ENCODE measurements around the gene SPATA13. TPM values are rescaled to one million over a fixed set of nuclear protein-coding genes. Genes with fewer than 3 reads are reported as not detected.
A peak's percentile ranks its signal among the peaks of the same experiment; 100 is the strongest.

SPATA13 gene
- total RNA-seq, 1 donor from 2014 or later, result 44.2 TPM

- Histone ChIP-seq H3K4me1 (no peaks in the 10 kb centered on the region), H3K36me3 (no peaks in the 10 kb centered on the region), H3K27me3 (ENCODE audit: low read depth) (no peaks in the 10 kb centered on the region), H3K4me3 (no peak overlapping the region), H3K9me3 (no peaks in the 10 kb centered on the region), H3K27ac (no peak overlapping the region)
- intact Hi-C loops (cut with DNase I), result no loop called here
- ATAC-seq (no peak), DNase-seq (no peak)
- TF ChIP-seq CTCF (IDR thresholded peaks at IDR 0.05), result no peak
These were observed 25.2 kb downstream of the SPATA13 start for GRCh38 chr13:24185591-24186232.

- no peaks in the 10 kb centered on the region for H3K27me3 ChIP-seq (ENCODE audit: low read depth)
- no peak for TF ChIP-seq CTCF (IDR thresholded peaks at IDR 0.05)
- H3K27ac ChIP-seq, result no peak overlapping the region
- DNase-seq (no peak), ATAC-seq (peak in 1 of 2 donors; percentile 37)
- intact Hi-C loops (cut with DNase I), result no loop called here
- no peaks in the 10 kb centered on the region for H3K9me3 ChIP-seq
- H3K36me3 ChIP-seq, result no peaks in the 10 kb centered on the region
- H3K4me3 ChIP-seq, result no peak overlapping the region
- H3K4me1 ChIP-seq, result peaks cover 2% of the 10 kb centered on the region
These were observed 26.7 kb downstream of the SPATA13 start for GRCh38 chr13:24187185-24187584.

- Histone ChIP-seq H3K27me3 (ENCODE audit: low read depth) (no peaks in the 10 kb centered on the region), H3K4me3 (no peak overlapping the region), H3K4me1 (peaks cover 9% of the 10 kb centered on the region), H3K9me3 (no peaks in the 10 kb centered on the region), H3K27ac (no peak overlapping the region), H3K36me3 (no peaks in the 10 kb centered on the region)
- intact Hi-C loops (cut with DNase I), result no loop called here
- no peak for TF ChIP-seq CTCF (IDR thresholded peaks at IDR 0.05)
- no peak for DNase-seq
- ATAC-seq, result peak; percentile 77 to 78
These were observed 31.7 kb downstream of the SPATA13 start for GRCh38 chr13:24192057-24192810.

- H3K36me3 ChIP-seq, result no peaks in the 10 kb centered on the region
- H3K27ac ChIP-seq, result no peak overlapping the region
- peaks cover 9% of the 10 kb centered on the region for H3K4me1 ChIP-seq
- no peaks in the 10 kb centered on the region for H3K27me3 ChIP-seq (ENCODE audit: low read depth)
- intact Hi-C loops (cut with DNase I), result no loop called here
- no peaks in the 10 kb centered on the region for H3K9me3 ChIP-seq
- ATAC-seq (peak; percentile 33 to 52), DNase-seq (no peak)
- no peak overlapping the region for H3K4me3 ChIP-seq
- TF ChIP-seq CTCF (IDR thresholded peaks at IDR 0.05), result no peak
These were observed 32.3 kb downstream of the SPATA13 start for GRCh38 chr13:24192811-24193162.

- TF ChIP-seq CTCF (IDR thresholded peaks at IDR 0.05), result no peak
These were observed 33.9 kb downstream of the SPATA13 start for GRCh38 chr13:24194447-24194846.

More at GRCh38 chr13:24194447-24194846, 33.9 kb downstream of the SPATA13 start:
- Histone ChIP-seq H3K4me1 (peaks cover 9% of the 10 kb centered on the region), H3K9me3 (no peaks in the 10 kb centered on the region), H3K27ac (no peak overlapping the region), H3K36me3 (no peaks in the 10 kb centered on the region), H3K27me3 (ENCODE audit: low read depth) (no peaks in the 10 kb centered on the region), H3K4me3 (no peak overlapping the region)
- ATAC-seq, result no peak
- intact Hi-C loops (cut with DNase I), result no loop called here
- DNase-seq, result no peak
